Neural progenitor cell (in vitro differentiated cells): ENCODE data around the gene SLC5A2. TPM values are rescaled to one million over a fixed set of nuclear protein-coding genes. Genes with fewer than 3 reads are reported as not detected.
A peak's percentile ranks its signal among the peaks of the same experiment; 100 is the strongest.

Source experiments
- DNase-seq: peaks from one replicate; pipeline ENCODE4 v3.0.0-alpha.2; 2016; ENCODE audit warnings: low spot score
- H2AFZ ChIP-seq: fragments of 200-600 bp; sonication (generic); replicated peaks from 2 replicates; pipeline ENCODE4 v1.6.1; 2016; ENCODE audit warnings: antibody characterized with exemption
- H3F3A ChIP-seq: fragments of 200-600 bp; sonication (generic); 2 replicates; pipeline ENCODE4 v1.6.1; 2016; ENCODE audit warnings: antibody characterized with exemption, low read depth
- H3K27ac ChIP-seq: fragments of 200-600 bp; sonication (generic); 2 replicates; pipeline ENCODE4 v1.5.1; 2016; ENCODE audit warnings: mild to moderate bottlenecking
- H3K27me3 ChIP-seq: fragments of 200-600 bp; sonication (generic); 2 replicates; pipeline ENCODE4 v1.6.1; 2016; ENCODE audit warnings: mild to moderate bottlenecking, moderate library complexity
- H3K36me3 ChIP-seq: fragments of 200-600 bp; sonication (generic); 2 replicates; pipeline ENCODE4 v1.5.1; 2016
- H3K4me1 ChIP-seq: fragments of 200-600 bp; sonication (generic); 2 replicates; pipeline ENCODE4 v1.6.1; 2016; ENCODE audit warnings: mixed run types
- H3K4me2 ChIP-seq: fragments of 200-600 bp; sonication (generic); 2 replicates; pipeline ENCODE4 v1.6.1; 2016
- H3K4me3 ChIP-seq: fragments of 200-600 bp; sonication (generic); 2 replicates; pipeline ENCODE4 v1.5.1; 2016
- H3K79me2 ChIP-seq: fragments of 200-600 bp; sonication (generic); 2 replicates; pipeline ENCODE4 v1.6.1; 2016; ENCODE audit warnings: low read depth
- H3K9ac ChIP-seq: fragments of 200-600 bp; sonication (generic); 2 replicates; pipeline ENCODE4 v1.6.1; 2016
- H3K9me3 ChIP-seq: fragments of 200-600 bp; sonication (generic); 2 replicates; pipeline ENCODE4 v1.5.1; 2016; ENCODE audit warnings: low read depth
- H4K20me1 ChIP-seq: fragments of 200-600 bp; sonication (generic); 2 replicates; pipeline ENCODE4 v1.6.1; 2016; ENCODE audit warnings: low read depth
- H3K27ac Mint-ChIP-seq: 3 replicates; pipeline ENCODE4 v1.8.0; 2021; ENCODE audit warnings: mixed read lengths
- H3K27me3 Mint-ChIP-seq: 2 replicates; pipeline ENCODE4 v1.8.0; 2022; ENCODE audit warnings: low read depth, mild to moderate bottlenecking, inconsistent platforms, moderate library complexity, mixed read lengths; ENCODE audit not compliant: insufficient read depth
- H3K36me3 Mint-ChIP-seq: 3 replicates; pipeline ENCODE4 v1.8.0; 2021; ENCODE audit warnings: mixed read lengths
- H3K4me1 Mint-ChIP-seq: 3 replicates; pipeline ENCODE4 v1.8.0; 2021; ENCODE audit warnings: mixed read lengths
- H3K4me3 Mint-ChIP-seq: 3 replicates; pipeline ENCODE4 v1.8.0; 2021; ENCODE audit warnings: mild to moderate bottlenecking, moderate library complexity, mixed read lengths
- H3K9me3 Mint-ChIP-seq: 3 replicates; pipeline ENCODE4 v1.8.0; 2020; ENCODE audit warnings: mixed read lengths
- CTCF ChIP-seq: fragments of 200-600 bp; sonication (generic); IDR thresholded peaks from 2 replicates; pipeline ENCODE4 v1.5.1; 2017; ENCODE audit warnings: antibody characterized with exemption, mild to moderate bottlenecking
- EZH2 ChIP-seq: fragments of 200-600 bp; sonication (generic); IDR thresholded peaks from 2 replicates; pipeline ENCODE4 v1.6.1; 2017; ENCODE audit warnings: antibody characterized with exemption, mild to moderate bottlenecking, moderate library complexity
- EZH2phosphoT487 ChIP-seq: fragments of 200-600 bp; sonication (generic); IDR thresholded peaks from 2 replicates; pipeline ENCODE4 v1.6.1; 2017; ENCODE audit warnings: antibody characterized with exemption
- total RNA-seq: library from RNA; depleted of rRNA; stranded (reverse); fragments of >200 nt; gene quantifications from 2 replicates; pipeline ENCODE4 v1.2.3, GENCODE V29; 2015; ENCODE audit warnings: low replicate concordance

SLC5A2 gene
- total RNA-seq, 1 donor from 2014 or later, result not detected

- no peaks in the 10 kb centered on the region for H3K79me2 ChIP-seq
- Mint-ChIP-seq H3K36me3 (no peaks in the 10 kb centered on the region), H3K4me1 (no peaks in the 10 kb centered on the region), H3K27me3 (peaks cover 35% of the 10 kb centered on the region), H3K9me3 (peaks cover 7% of the 10 kb centered on the region), H3K27ac (no peak overlapping the region), H3K4me3 (no peak overlapping the region)
- DNase-seq, result peak; percentile 49
- TF ChIP-seq EZH2 (peak; percentile 64), CTCF (no peak)
- H4K20me1 ChIP-seq, result no peaks in the 10 kb centered on the region
- H3K4me3 ChIP-seq, result peak overlapping the region; percentile 58
- H2AFZ ChIP-seq, result peak overlapping the region; percentile 99
- H3K4me1 ChIP-seq, result peaks cover 8% of the 10 kb centered on the region
- no peak overlapping the region for H3K27ac ChIP-seq
- no peak overlapping the region for H3K9ac ChIP-seq
- peaks cover 3% of the 10 kb centered on the region for H3F3A ChIP-seq
- peak overlapping the region; percentile 97 for H3K4me2 ChIP-seq
- no peaks in the 10 kb centered on the region for H3K9me3 ChIP-seq
- H3K36me3 ChIP-seq, result no peaks in the 10 kb centered on the region
- peaks cover 52% of the 10 kb centered on the region for H3K27me3 ChIP-seq
Measured at GRCh38 chr16:31529108-31529936, 46.4 kb downstream of the SLC5A2 start.

- Mint-ChIP-seq H3K27ac (no peak overlapping the region), H3K9me3 (peaks cover 7% of the 10 kb centered on the region)
- H3K9ac ChIP-seq, result no peak overlapping the region
Measured at GRCh38 chr16:31529937-31530312, 47.0 kb downstream of the SLC5A2 start.

GRCh38 chr16:31530405-31530804 lies 47.5 kb downstream of the SLC5A2 start:
- peaks cover 8% of the 10 kb centered on the region for H3K4me1 ChIP-seq
- H3K36me3 ChIP-seq, result no peaks in the 10 kb centered on the region
- no peak overlapping the region for H2AFZ ChIP-seq
- no peak overlapping the region for H3K27ac ChIP-seq
- H4K20me1 ChIP-seq, result no peaks in the 10 kb centered on the region
- Mint-ChIP-seq H3K4me1 (no peaks in the 10 kb centered on the region), H3K27ac (no peak overlapping the region), H3K36me3 (no peaks in the 10 kb centered on the region), H3K9me3 (peaks cover 7% of the 10 kb centered on the region), H3K4me3 (no peak overlapping the region), H3K27me3 (peaks cover 29% of the 10 kb centered on the region)
- no peak for TF ChIP-seq EZH2phosphoT487
- TF ChIP-seq CTCF, result no peak
- TF ChIP-seq EZH2, result no peak
- H3F3A ChIP-seq, result peaks cover 3% of the 10 kb centered on the region
- H3K9me3 ChIP-seq, result no peaks in the 10 kb centered on the region
- peaks cover 52% of the 10 kb centered on the region for H3K27me3 ChIP-seq
- H3K4me3 ChIP-seq, result no peak overlapping the region
- H3K4me2 ChIP-seq, result no peak overlapping the region
- no peak overlapping the region for H3K9ac ChIP-seq
- no peak for DNase-seq
- no peaks in the 10 kb centered on the region for H3K79me2 ChIP-seq

More at GRCh38 chr16:31529937-31530312, 47.0 kb downstream of the SLC5A2 start:
- no peak for DNase-seq
- H3K27me3 Mint-ChIP-seq, result peaks cover 31% of the 10 kb centered on the region
- peaks cover 52% of the 10 kb centered on the region for H3K27me3 ChIP-seq
- H3K4me3 ChIP-seq, result peak overlapping the region; percentile 58
- no peaks in the 10 kb centered on the region for H3K36me3 Mint-ChIP-seq
- no peaks in the 10 kb centered on the region for H3K79me2 ChIP-seq
- H3K4me1 ChIP-seq, result peaks cover 8% of the 10 kb centered on the region
- no peaks in the 10 kb centered on the region for H3K9me3 ChIP-seq
- H3F3A ChIP-seq, result peaks cover 3% of the 10 kb centered on the region
- H3K4me2 ChIP-seq, result peak overlapping the region; percentile 97
- no peaks in the 10 kb centered on the region for H4K20me1 ChIP-seq
- TF ChIP-seq EZH2, result no peak
- H2AFZ ChIP-seq, result peak overlapping the region; percentile 99
- no peak overlapping the region for H3K27ac ChIP-seq
- no peak overlapping the region for H3K4me3 Mint-ChIP-seq
- no peaks in the 10 kb centered on the region for H3K4me1 Mint-ChIP-seq
- no peaks in the 10 kb centered on the region for H3K36me3 ChIP-seq

- no peak overlapping the region for H2AFZ ChIP-seq
- Mint-ChIP-seq H3K27ac (no peak overlapping the region), H3K9me3 (peaks cover 7% of the 10 kb centered on the region), H3K4me1 (no peaks in the 10 kb centered on the region), H3K27me3 (peaks cover 29% of the 10 kb centered on the region), H3K4me3 (no peak overlapping the region), H3K36me3 (no peaks in the 10 kb centered on the region)
- H3K4me3 ChIP-seq, result no peak overlapping the region
- H3K4me1 ChIP-seq, result peaks cover 8% of the 10 kb centered on the region
- no peaks in the 10 kb centered on the region for H3K36me3 ChIP-seq
- TF ChIP-seq EZH2phosphoT487, result no peak
- no peak for TF ChIP-seq CTCF
- TF ChIP-seq EZH2, result no peak
- no peak overlapping the region for H3K27ac ChIP-seq
- H3F3A ChIP-seq, result peaks cover 3% of the 10 kb centered on the region
- no peaks in the 10 kb centered on the region for H3K9me3 ChIP-seq
- no peak overlapping the region for H3K9ac ChIP-seq
- no peak overlapping the region for H3K4me2 ChIP-seq
- H4K20me1 ChIP-seq, result no peaks in the 10 kb centered on the region
- peaks cover 58% of the 10 kb centered on the region for H3K27me3 ChIP-seq
- DNase-seq, result no peak
- no peaks in the 10 kb centered on the region for H3K79me2 ChIP-seq
Measured at GRCh38 chr16:31531096-31531495, 48.2 kb downstream of the SLC5A2 start.
